Activated T-helper 1 cell treated with anti-CD3 and anti-CD28 coated beads, Interleukin-12 subunit alpha, Interleukin-12 subunit beta, Interleukin-2, Interleukin-4 antibody, amounts not matched to agents 30 ng/mL and 10 ng/mL and 1 ng/mL, durations not matched to agents 14 hours and 24 hours and 36 hours (primary cell): ENCODE measurements around the gene URM1. TPM values are rescaled to one million over a fixed set of nuclear protein-coding genes. Genes with fewer than 3 reads are reported as not detected.

Experiments used
- DNase-seq: peaks from one replicate; pipeline ENCODE4 v3.0.0; 2021; ENCODE audit warnings: low spot score
- H3K27ac Mint-ChIP-seq: one replicate; pipeline ENCODE4 v1.8.0; 2021; ENCODE audit warnings: mild to moderate bottlenecking, mixed read lengths
- H3K27me3 Mint-ChIP-seq: one replicate; pipeline ENCODE4 v1.8.0; 2022; ENCODE audit warnings: mild to moderate bottlenecking, moderate library complexity, mixed read lengths; ENCODE audit not compliant: insufficient read depth
- H3K36me3 Mint-ChIP-seq: one replicate; pipeline ENCODE4 v1.8.0; 2021; ENCODE audit warnings: low read depth, mixed read lengths
- H3K4me1 Mint-ChIP-seq: one replicate; pipeline ENCODE4 v1.8.0; 2021; ENCODE audit warnings: low read depth, mixed read lengths
- H3K4me3 Mint-ChIP-seq: one replicate; pipeline ENCODE4 v1.8.0; 2021; ENCODE audit warnings: mild to moderate bottlenecking, moderate library complexity, mixed read lengths
- H3K9me3 Mint-ChIP-seq: one replicate; pipeline ENCODE4 v1.8.0; 2021; ENCODE audit warnings: mixed read lengths
- intact Hi-C: fragments of 100-400 bp; cut with micrococcal nuclease; formaldehyde crosslinking; loops from one replicate; pipeline ENCODE4 v1.15.1; 2024
- total RNA-seq: library from RNA; stranded (reverse); gene quantifications from 2 replicates; pipeline ENCODE4 v1.2.3, GENCODE V29; 2022

Gene URM1
- total RNA-seq, 1 donor from 2014 or later: 82.6 TPM

DNA sequence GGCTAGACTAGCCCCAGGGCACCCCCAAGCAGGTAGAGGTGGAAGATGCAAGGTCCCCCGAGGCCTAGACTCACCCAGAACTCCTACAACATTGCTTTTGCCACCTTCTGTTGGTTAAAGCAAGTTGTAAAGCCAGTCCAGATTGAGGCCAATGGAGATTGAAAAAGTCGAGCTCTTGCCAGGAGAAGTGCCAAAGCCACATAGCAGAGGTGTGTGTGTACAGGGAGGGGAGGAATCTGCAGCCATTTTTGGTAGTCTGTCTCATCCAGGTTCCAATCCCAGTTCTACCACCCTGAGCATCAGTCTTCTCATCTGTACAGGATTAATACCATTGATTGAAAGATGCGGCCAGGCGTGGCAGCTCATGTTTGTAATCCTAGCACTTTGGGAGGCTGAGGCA is 12.3 kb upstream of the URM1 start:
- H3K27me3 Mint-ChIP-seq: no peaks in the 10 kb centered on the region
- peaks cover 3% of the 10 kb centered on the region for H3K36me3 Mint-ChIP-seq
- H3K9me3 Mint-ChIP-seq: no peaks in the 10 kb centered on the region
- intact Hi-C loops: no loop called here
- DNase-seq: no peak
- H3K4me1 Mint-ChIP-seq: peaks cover 18% of the 10 kb centered on the region
- H3K4me3 Mint-ChIP-seq: no peak overlapping the region
- H3K27ac Mint-ChIP-seq: no peak overlapping the region

DNA sequence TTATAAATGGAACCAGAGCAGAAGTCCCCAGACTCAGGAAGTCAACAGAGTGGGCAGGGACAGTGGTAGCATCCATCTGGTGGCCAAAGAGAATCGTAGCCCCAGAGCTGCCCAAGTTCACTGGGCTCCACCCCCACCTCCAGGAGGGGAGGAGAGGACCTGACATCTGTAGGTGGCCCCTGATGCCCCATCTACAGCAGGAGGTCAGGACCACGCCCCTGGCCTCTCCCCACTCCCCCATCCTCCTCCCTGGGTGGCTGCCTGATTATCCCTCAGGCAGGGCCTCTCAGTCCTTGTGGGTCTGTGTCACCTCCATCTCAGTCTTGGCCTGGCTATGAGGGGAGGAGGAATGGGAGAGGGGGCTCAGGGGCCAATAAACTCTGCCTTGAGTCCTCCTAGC is 10.3 kb upstream of the URM1 start:
- DNase-seq: no peak
- H3K36me3 Mint-ChIP-seq: peaks cover 2% of the 10 kb centered on the region
- intact Hi-C loops: no loop called here
- H3K4me3 Mint-ChIP-seq: no peak overlapping the region
- peaks cover 18% of the 10 kb centered on the region for H3K4me1 Mint-ChIP-seq
- no peaks in the 10 kb centered on the region for H3K27me3 Mint-ChIP-seq
- no peak overlapping the region for H3K27ac Mint-ChIP-seq
- H3K9me3 Mint-ChIP-seq: no peaks in the 10 kb centered on the region

DNA sequence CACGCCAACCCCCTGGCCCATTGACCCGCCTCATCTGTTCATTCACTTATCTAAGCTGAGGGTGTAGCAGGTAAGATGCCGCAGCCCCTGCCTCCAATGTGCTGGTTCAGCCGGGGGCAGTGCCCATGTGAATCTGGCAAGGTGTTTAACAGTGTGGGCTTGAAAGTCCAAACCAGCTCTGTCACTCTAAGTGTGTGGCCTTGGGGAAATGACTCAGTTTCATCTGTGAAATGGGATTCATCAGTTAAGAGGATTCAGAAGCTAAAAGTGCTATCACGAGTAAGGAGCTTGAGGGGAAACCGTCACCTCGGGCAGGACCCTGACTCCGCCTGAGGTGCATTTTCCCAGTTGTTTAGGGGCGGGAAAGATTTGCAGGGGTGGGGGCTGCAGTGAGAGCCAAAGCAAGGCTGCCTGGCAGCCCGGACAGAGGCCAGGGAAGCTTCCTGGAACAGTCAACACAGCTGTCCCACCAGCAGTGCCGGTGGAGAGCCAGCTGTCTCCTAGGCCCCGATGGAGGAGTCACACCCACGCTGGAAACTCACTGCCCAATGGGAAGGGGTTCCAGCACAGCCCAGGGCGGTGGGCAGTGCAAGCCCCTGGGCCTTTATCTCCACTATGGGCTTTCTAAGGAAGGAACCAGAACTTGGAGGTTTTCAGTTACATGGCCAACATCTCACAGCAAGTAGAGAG is 9.7 kb upstream of the URM1 start:
- DNase-seq: no peak
- Mint-ChIP-seq H3K4me3 (peak overlapping the region; percentile 79), H3K27me3 (no peaks in the 10 kb centered on the region), H3K27ac (peak overlapping the region; percentile 33), H3K9me3 (no peaks in the 10 kb centered on the region), H3K36me3 (no peaks in the 10 kb centered on the region), H3K4me1 (peaks cover 18% of the 10 kb centered on the region)
- intact Hi-C loops: no loop called here

DNA sequence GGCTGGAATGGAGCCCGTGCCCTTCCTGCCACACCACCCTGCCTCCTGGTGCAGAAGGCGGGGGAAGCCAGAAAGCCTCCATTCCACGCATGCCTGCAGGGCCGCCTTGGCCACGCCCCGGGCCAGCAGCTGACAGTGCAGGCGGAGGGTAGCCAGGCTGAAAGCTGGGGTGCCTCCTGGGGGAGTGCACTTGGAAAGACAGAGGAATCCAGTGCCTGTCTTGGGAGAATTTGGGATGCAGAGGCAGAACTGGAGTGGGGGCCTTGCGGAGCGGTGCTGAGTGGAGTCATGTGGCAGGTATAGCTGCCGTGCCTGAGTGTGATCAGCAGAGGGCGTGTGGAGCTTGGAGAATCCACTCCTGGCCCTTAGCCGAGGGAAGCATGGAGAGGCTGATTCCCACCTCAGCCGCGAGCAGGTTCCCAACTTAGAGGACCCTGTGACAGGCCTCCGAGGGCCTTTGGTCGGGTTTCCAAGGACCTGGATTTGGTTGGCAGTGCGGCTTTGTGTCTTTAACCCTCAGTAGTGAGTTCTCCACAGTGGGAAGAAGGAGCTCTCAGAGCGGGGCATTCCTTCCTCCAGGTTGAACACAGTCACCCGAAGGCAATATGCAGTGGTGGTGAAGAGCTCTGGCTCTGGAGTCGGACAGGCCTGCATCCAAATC is 9.1 kb upstream of the URM1 start:
- peak; percentile 52 for DNase-seq
- peak overlapping the region; percentile 23 for H3K27ac Mint-ChIP-seq
- H3K36me3 Mint-ChIP-seq: no peaks in the 10 kb centered on the region
- intact Hi-C loops: loop anchor here (1.0 to 2.0 kb wide), 6 partner anchors 9 to 143 kb away; partner anchors contain the start of genes CERCAM, COQ4, GLE1 and TRUB2
- no peaks in the 10 kb centered on the region for H3K27me3 Mint-ChIP-seq
- H3K4me3 Mint-ChIP-seq: peak overlapping the region; percentile 79
- no peaks in the 10 kb centered on the region for H3K9me3 Mint-ChIP-seq
- peaks cover 18% of the 10 kb centered on the region for H3K4me1 Mint-ChIP-seq

DNA sequence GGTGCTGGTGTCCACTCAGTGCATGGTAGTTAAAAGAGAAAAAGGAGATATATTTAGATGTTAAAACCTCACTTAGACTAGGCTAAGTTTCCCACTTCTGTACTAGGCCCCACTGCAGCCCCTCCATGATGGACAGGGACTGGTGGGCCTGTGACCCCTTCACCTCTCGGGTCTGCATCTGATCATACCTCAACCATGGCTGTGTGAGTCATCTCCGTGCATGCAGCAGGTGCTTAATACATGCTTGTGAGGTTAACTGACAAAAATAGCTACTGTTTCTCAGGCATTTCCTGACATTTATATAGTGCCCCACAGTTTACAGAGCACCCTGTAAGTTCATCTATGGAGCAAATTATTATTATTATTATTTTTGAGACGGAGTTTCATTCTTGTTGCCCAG is 8.4 kb upstream of the URM1 start:
- DNase-seq: no peak
- intact Hi-C loops: loop anchor here (1.0 to 2.0 kb wide), 6 partner anchors 9 to 142 kb away; partner anchors contain the start of genes CERCAM, COQ4, GLE1 and TRUB2
- no peaks in the 10 kb centered on the region for H3K27me3 Mint-ChIP-seq
- H3K36me3 Mint-ChIP-seq: no peaks in the 10 kb centered on the region
- H3K4me1 Mint-ChIP-seq: peaks cover 18% of the 10 kb centered on the region
- no peak overlapping the region for H3K4me3 Mint-ChIP-seq
- no peak overlapping the region for H3K27ac Mint-ChIP-seq
- H3K9me3 Mint-ChIP-seq: no peaks in the 10 kb centered on the region

DNA sequence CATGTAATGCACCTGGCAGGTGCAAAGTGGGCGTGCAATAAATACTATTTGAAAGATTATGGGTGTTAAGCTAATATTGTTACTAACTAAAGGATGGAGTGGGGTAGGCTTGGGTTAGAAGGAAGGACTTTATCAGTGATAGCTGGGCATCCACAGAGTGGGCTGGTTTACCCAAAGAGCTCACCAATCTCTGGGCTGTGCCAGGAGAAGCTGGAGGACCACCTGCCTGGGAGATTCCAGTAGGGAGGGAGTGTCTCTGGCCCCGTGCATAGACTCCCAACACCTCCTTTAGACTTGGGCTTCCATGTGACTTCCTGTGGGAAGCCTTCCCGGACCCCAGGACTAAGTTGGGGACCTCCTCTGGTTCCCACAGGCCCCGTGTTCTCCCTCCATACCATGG is 5.6 kb upstream of the URM1 start:
- no peaks in the 10 kb centered on the region for H3K36me3 Mint-ChIP-seq
- H3K27ac Mint-ChIP-seq: no peak overlapping the region
- H3K4me1 Mint-ChIP-seq: peaks cover 24% of the 10 kb centered on the region
- H3K9me3 Mint-ChIP-seq: no peaks in the 10 kb centered on the region
- no peak for DNase-seq
- intact Hi-C loops: no loop called here
- no peaks in the 10 kb centered on the region for H3K27me3 Mint-ChIP-seq
- H3K4me3 Mint-ChIP-seq: no peak overlapping the region

DNA sequence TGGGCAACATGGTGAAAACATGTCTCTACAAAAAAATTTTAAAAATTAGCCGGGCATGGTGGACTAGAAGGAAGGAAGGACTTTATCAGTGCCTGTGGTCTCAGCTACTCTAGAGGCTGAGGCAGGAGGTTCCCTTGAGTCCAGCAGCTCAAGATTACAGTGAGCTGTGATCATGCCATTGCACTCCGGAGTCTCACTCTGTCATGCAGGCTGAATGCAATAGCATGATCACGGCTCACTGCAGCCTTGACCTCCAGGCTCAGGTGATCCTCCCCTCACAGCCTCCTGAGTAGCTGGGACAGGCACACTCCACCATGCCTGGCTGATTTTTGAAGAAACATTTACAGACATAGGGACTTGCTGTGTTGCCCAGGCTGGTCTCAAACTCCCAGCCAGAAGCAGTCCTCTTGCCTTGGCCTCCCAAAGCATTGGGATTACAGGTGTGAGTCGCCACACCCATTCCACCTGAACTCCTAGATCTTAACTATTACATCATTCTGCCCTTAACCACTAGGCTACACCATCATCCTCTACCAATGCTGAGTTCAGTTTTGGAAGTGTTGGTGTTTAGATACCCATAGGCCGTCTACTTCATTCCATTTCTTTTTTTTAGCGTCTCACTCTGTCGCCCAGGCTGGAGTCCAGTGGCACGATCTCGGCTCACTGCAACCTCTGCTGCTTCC is 2.0 kb upstream of the URM1 start:
- H3K4me1 Mint-ChIP-seq: peaks cover 33% of the 10 kb centered on the region
- H3K27me3 Mint-ChIP-seq: no peaks in the 10 kb centered on the region
- peaks cover 13% of the 10 kb centered on the region for H3K36me3 Mint-ChIP-seq
- H3K27ac Mint-ChIP-seq: no peak overlapping the region
- peak overlapping the region; percentile 12 for H3K4me3 Mint-ChIP-seq
- no peak for DNase-seq
- no peaks in the 10 kb centered on the region for H3K9me3 Mint-ChIP-seq
- intact Hi-C loops: no loop called here

DNA sequence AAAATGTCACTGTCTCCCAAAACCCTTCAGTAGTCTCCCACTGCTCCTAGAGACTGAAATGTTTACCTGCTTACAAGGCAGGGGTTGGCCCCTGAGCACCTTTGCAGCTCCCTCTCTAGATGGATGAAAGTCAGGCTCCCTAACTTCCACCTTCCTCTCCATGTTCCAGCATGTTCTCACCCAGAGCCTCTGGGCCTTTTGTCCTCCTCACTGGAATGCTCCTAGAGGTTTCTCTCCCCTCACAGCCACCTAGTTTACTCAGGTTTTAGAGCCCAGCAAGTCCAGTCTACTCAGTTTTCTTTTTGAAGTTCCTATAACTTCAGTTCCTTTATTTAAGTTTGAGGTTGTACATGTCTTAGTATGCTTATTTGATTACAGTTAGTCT is 815 bp upstream of the URM1 start:
- peaks cover 33% of the 10 kb centered on the region for H3K4me1 Mint-ChIP-seq
- H3K4me3 Mint-ChIP-seq: peak overlapping the region; percentile 96
- H3K27ac Mint-ChIP-seq: peak overlapping the region; percentile 94
- H3K27me3 Mint-ChIP-seq: no peaks in the 10 kb centered on the region
- intact Hi-C loops: loop anchor here (2.0 to 5.0 kb wide), 2 partner anchors 180 to 1432 kb away; partner anchors contain the start of gene TOR1B
- H3K9me3 Mint-ChIP-seq: no peaks in the 10 kb centered on the region
- peaks cover 13% of the 10 kb centered on the region for H3K36me3 Mint-ChIP-seq
- no peak for DNase-seq

DNA sequence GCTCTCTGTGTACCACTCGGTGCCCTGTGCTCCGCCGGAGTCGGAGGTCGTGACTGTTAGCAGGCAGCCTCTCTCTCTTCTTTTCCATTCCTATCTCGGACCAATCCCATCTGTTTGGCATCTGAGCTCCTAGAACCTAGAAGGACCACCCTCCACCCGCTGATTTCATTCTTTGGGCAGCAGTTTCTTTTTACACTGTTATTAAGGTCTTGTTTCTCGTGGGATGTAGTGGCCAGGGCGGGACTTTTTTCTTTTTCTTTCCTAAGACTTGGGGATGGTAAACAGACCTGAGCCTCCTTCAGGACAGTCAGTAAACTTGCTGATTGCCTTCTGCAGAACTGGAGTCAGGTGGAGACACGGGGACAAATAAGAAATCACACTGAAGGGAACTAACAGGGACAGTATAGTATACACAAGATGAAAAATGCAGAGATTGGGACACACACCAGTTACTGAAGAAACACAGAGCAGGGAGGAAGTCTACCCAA is 500 bp downstream of the URM1 start:
- H3K4me1 Mint-ChIP-seq: peaks cover 33% of the 10 kb centered on the region
- H3K9me3 Mint-ChIP-seq: no peaks in the 10 kb centered on the region
- no peaks in the 10 kb centered on the region for H3K27me3 Mint-ChIP-seq
- DNase-seq: no peak
- intact Hi-C loops: loop anchor here (1.0 to 5.0 kb wide), 11 partner anchors 9 to 1431 kb away; partner anchors contain the start of genes CERCAM, COQ4, GLE1 and GOLGA2
- peaks cover 14% of the 10 kb centered on the region for H3K36me3 Mint-ChIP-seq
- H3K27ac Mint-ChIP-seq: peak overlapping the region; percentile 94
- H3K4me3 Mint-ChIP-seq: peak overlapping the region; percentile 96

DNA sequence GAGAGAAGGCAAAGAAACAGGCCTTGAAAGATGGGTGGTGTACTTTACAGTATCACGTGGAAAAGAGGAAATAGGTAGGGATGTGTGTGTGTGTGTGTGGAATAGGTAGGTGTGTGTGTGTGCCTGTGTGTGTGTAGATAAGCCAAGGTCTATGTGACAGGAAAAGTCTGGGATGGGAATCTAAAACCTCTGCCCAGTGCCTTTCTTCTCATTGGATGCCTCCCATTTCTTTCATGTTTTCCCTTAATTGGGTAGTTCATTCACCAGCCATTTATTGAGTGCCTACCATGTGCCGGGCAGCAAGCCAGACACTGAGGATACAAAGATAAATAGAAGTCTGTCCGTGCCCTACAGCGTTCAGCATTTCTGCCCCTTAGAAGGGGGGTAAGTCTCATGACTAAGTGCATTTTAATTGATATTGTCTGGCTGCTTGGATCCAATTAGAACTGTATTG is 1.0 kb downstream of the URM1 start:
- Mint-ChIP-seq H3K27ac (peak overlapping the region; percentile 94), H3K4me3 (peak overlapping the region; percentile 96), H3K27me3 (no peaks in the 10 kb centered on the region), H3K36me3 (peaks cover 14% of the 10 kb centered on the region), H3K9me3 (no peaks in the 10 kb centered on the region), H3K4me1 (peaks cover 33% of the 10 kb centered on the region)
- DNase-seq: no peak
- intact Hi-C loops: loop anchor here (5.0 kb wide), 1 partner anchor 1430 kb away; the partner anchor contains the start of gene TOR1B

DNA sequence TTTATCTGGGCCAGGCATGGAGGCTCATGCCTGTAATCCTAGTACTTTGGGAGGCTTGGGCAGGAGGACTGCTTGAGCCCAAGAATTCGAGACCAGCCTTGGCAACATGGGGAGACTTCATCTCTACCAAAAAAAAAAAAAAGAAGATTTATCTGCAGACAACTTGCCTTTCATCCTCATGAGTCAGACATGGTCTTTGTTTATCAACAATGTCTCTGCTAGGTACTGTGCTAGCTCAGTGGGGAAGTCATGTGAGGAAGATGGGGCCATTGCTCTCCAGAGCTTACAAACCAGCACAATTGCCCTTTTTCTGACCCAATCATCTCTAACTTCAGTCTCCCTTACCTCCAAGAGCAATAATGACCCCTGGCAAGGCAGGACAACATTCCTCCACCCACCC is 1.6 kb downstream of the URM1 start:
- Mint-ChIP-seq H3K9me3 (no peaks in the 10 kb centered on the region), H3K27ac (peak overlapping the region; percentile 40), H3K36me3 (peaks cover 14% of the 10 kb centered on the region), H3K4me3 (peak overlapping the region; percentile 96), H3K4me1 (peaks cover 33% of the 10 kb centered on the region), H3K27me3 (no peaks in the 10 kb centered on the region)
- intact Hi-C loops: loop anchor here (5.0 kb wide), 1 partner anchor 1430 kb away; the partner anchor contains the start of gene TOR1B
- no peak for DNase-seq

DNA sequence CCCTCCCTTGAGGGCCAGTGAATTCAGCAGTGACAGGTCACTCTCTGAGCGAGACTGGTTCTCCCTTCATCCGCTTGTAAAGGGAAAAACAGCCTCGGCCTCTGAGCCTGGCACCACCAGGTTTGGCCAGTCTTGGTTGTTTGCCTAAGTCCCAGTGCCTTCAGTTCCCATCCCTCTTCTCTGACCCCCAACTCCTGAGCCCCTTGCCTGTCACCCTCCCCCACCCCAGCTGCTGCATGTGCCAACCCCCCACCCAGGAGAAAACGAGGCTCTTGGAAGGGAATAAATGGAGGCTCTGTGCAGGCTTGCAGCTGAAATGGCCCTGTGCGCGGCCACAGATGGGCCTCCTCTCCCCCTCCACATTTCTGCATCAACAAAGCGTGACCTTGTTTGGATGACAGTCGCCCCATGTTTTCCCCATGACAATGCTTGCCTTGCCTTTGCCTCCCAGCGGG is 3.1 kb downstream of the URM1 start:
- intact Hi-C loops: loop anchor here (5.0 kb wide), 1 partner anchor 1428 kb away; the partner anchor contains the start of gene TOR1B
- no peak for DNase-seq
- H3K27me3 Mint-ChIP-seq: no peaks in the 10 kb centered on the region
- H3K36me3 Mint-ChIP-seq: peaks cover 18% of the 10 kb centered on the region
- no peaks in the 10 kb centered on the region for H3K9me3 Mint-ChIP-seq
- H3K4me1 Mint-ChIP-seq: peaks cover 33% of the 10 kb centered on the region
- no peak overlapping the region for H3K27ac Mint-ChIP-seq
- no peak overlapping the region for H3K4me3 Mint-ChIP-seq
